DOHH2 (cell line): ENCODE measurements around the gene GPC5.

ENCODE experiments used
- EZH2phosphoT487 ChIP-seq: fragments of 200-600 bp; sonication (generic); IDR thresholded peaks from 2 replicates; pipeline ENCODE4 v1.6.1; 2017; ENCODE audit warnings: borderline replicate concordance, mild to moderate bottlenecking, antibody characterized with exemption, low read length, moderate library complexity, mixed read lengths
- TF ChIP-seq, protein P1 (sequence below): fragments of 200-600 bp; sonication (generic); IDR thresholded peaks from one replicate; pipeline ENCODE4 v1.5.1; 2014; ENCODE audit warnings: antibody characterized with exemption, mild to moderate bottlenecking, low read depth, low read length; ENCODE audit not compliant: poor library complexity, severe bottlenecking

DNA sequence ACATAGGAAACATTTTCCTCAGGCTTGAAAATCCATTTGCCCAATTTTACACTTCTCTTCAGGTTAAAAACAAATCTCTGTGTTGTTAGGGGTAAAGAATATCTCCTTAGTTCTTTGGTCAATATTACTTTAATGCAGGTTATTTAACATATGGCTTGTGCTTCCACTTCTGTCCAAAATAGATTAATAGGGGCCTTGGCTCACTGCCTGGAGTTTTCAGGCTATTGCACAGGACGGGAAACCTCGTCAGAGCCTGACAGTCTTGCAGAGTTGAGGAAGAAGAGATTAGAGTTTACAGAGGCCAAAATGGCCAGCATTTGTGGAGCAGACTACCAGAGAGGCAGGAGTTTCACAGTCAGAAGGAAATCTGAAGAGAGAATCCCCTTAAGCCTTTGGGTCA is 964.3 kb downstream of the GPC5 start:
- TF ChIP-seq, protein P1, sequence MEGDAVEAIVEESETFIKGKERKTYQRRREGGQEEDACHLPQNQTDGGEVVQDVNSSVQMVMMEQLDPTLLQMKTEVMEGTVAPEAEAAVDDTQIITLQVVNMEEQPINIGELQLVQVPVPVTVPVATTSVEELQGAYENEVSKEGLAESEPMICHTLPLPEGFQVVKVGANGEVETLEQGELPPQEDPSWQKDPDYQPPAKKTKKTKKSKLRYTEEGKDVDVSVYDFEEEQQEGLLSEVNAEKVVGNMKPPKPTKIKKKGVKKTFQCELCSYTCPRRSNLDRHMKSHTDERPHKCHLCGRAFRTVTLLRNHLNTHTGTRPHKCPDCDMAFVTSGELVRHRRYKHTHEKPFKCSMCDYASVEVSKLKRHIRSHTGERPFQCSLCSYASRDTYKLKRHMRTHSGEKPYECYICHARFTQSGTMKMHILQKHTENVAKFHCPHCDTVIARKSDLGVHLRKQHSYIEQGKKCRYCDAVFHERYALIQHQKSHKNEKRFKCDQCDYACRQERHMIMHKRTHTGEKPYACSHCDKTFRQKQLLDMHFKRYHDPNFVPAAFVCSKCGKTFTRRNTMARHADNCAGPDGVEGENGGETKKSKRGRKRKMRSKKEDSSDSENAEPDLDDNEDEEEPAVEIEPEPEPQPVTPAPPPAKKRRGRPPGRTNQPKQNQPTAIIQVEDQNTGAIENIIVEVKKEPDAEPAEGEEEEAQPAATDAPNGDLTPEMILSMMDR = no peak
- no peak for TF ChIP-seq EZH2phosphoT487
